Astrocyte (in vitro differentiated cells and primary cell): ENCODE results near the gene MUC16. TPM values are rescaled to one million over a fixed set of nuclear protein-coding genes. Genes with fewer than 3 reads are reported as not detected.
A peak's percentile ranks its signal among the peaks of the same experiment; 100 is the strongest.

Source experiments
- DNase-seq: peaks from one replicate; pipeline ENCODE4 v3.0.0-alpha.2; 2010; ENCODE audit warnings: low read depth
- FAIRE-seq: peaks from 2 replicates; lab custom pipeline; 2011; peaks lifted over from hg19 to GRCh38; lab: Jason Lieb, UNC
- H2AFZ ChIP-seq: 2 replicates; pipeline ENCODE4 v1.6.0; 2012; ENCODE audit warnings: low read depth, low read length, inconsistent platforms
- H3K27ac ChIP-seq: 2 replicates; pipeline ENCODE4 v1.5.1; 2011; ENCODE audit warnings: low read depth, low read length, inconsistent platforms
- H3K27me3 ChIP-seq: 2 replicates; pipeline ENCODE4 v1.6.0; 2011; ENCODE audit warnings: low read length, inconsistent platforms; ENCODE audit not compliant: insufficient read depth
- H3K36me3 ChIP-seq: 2 replicates; pipeline ENCODE4 v1.5.1; 2011; ENCODE audit warnings: low read length, inconsistent platforms; ENCODE audit not compliant: insufficient read depth
- H3K4me1 ChIP-seq: 2 replicates; pipeline ENCODE4 v1.5.1; 2011; ENCODE audit warnings: low read length, inconsistent platforms; ENCODE audit not compliant: insufficient read depth
- H3K4me2 ChIP-seq: 2 replicates; pipeline ENCODE4 v1.6.0; 2012; ENCODE audit warnings: low read length, inconsistent platforms
- H3K4me3 ChIP-seq: 2 replicates; pipeline ENCODE4 v1.5.1; 2011; ENCODE audit warnings: low read depth, mild to moderate bottlenecking, low read length, inconsistent platforms; ENCODE audit not compliant: insufficient read depth
- H3K79me2 ChIP-seq: 2 replicates; pipeline ENCODE4 v1.6.0; 2012; ENCODE audit warnings: mild to moderate bottlenecking, low read length, inconsistent platforms; ENCODE audit not compliant: insufficient read depth
- H3K9ac ChIP-seq: 2 replicates; pipeline ENCODE4 v1.6.0; 2012; ENCODE audit warnings: mild to moderate bottlenecking, low read length, inconsistent platforms
- H3K9me3 ChIP-seq: 2 replicates; pipeline ENCODE4 v1.5.1; 2012; ENCODE audit warnings: low read depth, mild to moderate bottlenecking, low read length, inconsistent platforms; ENCODE audit not compliant: insufficient read depth
- H4K20me1 ChIP-seq: 2 replicates; pipeline ENCODE4 v1.6.0; 2012; ENCODE audit warnings: low read length, inconsistent platforms; ENCODE audit not compliant: insufficient read depth
- H3K27ac Mint-ChIP-seq: one replicate; pipeline ENCODE4 v1.8.0; 2021; ENCODE audit warnings: mild to moderate bottlenecking, mixed read lengths; ENCODE audit not compliant: unreplicated experiment
- H3K27me3 Mint-ChIP-seq: one replicate; pipeline ENCODE4 v1.8.0; 2021; ENCODE audit warnings: low read depth, mixed read lengths; ENCODE audit not compliant: unreplicated experiment
- H3K36me3 Mint-ChIP-seq: one replicate; pipeline ENCODE4 v1.8.0; 2021; ENCODE audit warnings: low read depth, mixed read lengths; ENCODE audit not compliant: unreplicated experiment
- H3K4me1 Mint-ChIP-seq: one replicate; pipeline ENCODE4 v1.8.0; 2021; ENCODE audit warnings: low read depth, mixed read lengths; ENCODE audit not compliant: unreplicated experiment
- H3K4me3 Mint-ChIP-seq: one replicate; pipeline ENCODE4 v1.8.0; 2021; ENCODE audit warnings: mild to moderate bottlenecking, moderate library complexity, mixed read lengths; ENCODE audit not compliant: unreplicated experiment
- H3K9me3 Mint-ChIP-seq: one replicate; pipeline ENCODE4 v1.8.0; 2021; ENCODE audit warnings: mild to moderate bottlenecking, mixed read lengths; ENCODE audit not compliant: unreplicated experiment
- CTCF ChIP-seq: IDR thresholded peaks from 2 replicates; pipeline ENCODE4 v1.5.1; 2011; ENCODE audit warnings: low read depth, mild to moderate bottlenecking, inconsistent platforms, low read length, moderate library complexity; ENCODE audit not compliant: insufficient read depth
- EZH2 ChIP-seq: IDR thresholded peaks from 2 replicates; pipeline ENCODE4 v1.6.1; 2012; ENCODE audit warnings: mild to moderate bottlenecking, low read length, inconsistent platforms; ENCODE audit not compliant: insufficient read depth
- total RNA-seq: library from RNA; stranded (reverse); gene quantifications from 2 replicates; pipeline ENCODE4 v1.2.1, GENCODE V29; 2021

Gene MUC16
- total RNA-seq, 1 donor from 2014 or later: not detected

DNA sequence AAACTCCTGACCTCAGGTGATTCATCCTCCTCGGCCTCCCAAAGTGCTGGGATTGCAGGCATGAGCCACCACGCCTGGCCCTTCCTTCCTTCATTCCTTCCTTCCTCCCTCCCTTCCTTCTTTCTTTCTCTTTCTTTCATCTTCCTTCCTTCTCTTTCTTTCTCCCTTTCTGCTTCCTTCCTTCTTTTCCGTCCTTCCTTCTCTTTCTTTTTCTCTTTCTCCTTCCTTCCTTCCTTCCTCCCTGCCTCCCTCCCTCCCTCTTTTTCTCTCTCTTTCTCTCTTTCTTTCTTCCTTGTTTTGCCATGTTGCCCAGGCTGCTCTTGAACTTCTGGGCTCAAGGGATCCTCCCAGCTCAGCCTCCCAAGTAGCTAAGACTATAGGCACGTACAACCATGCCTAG, 36.5 kb upstream of the MUC16 start:
- no peak for FAIRE-seq
- Mint-ChIP-seq H3K27ac (no peak overlapping the region), H3K9me3 (peaks cover 21% of the 10 kb centered on the region), H3K27me3 (no peaks in the 10 kb centered on the region), H3K4me3 (no peak overlapping the region), H3K4me1 (no peaks in the 10 kb centered on the region), H3K36me3 (no peaks in the 10 kb centered on the region)
- no peak for DNase-seq
- Histone ChIP-seq H4K20me1 (no peaks in the 10 kb centered on the region), H3K4me3 (no peak overlapping the region), H3K9me3 (no peaks in the 10 kb centered on the region), H3K27me3 (no peaks in the 10 kb centered on the region), H3K4me2 (no peak overlapping the region), H3K4me1 (no peaks in the 10 kb centered on the region), H3K36me3 (no peaks in the 10 kb centered on the region), H3K9ac (no peak overlapping the region), H2AFZ (no peak overlapping the region), H3K79me2 (no peaks in the 10 kb centered on the region), H3K27ac (no peak overlapping the region)
- no peak for TF ChIP-seq CTCF
- TF ChIP-seq EZH2: no peak

GRCh38 chr19:9044449-9044848, 34.2 kb upstream of the MUC16 start:
- H3K4me2 ChIP-seq: no peak overlapping the region
- H3K9ac ChIP-seq: no peak overlapping the region
- H3K4me1 ChIP-seq: no peaks in the 10 kb centered on the region
- no peaks in the 10 kb centered on the region for H3K79me2 ChIP-seq
- Mint-ChIP-seq H3K9me3 (peaks cover 22% of the 10 kb centered on the region), H3K4me3 (no peak overlapping the region), H3K27me3 (no peaks in the 10 kb centered on the region), H3K4me1 (no peaks in the 10 kb centered on the region), H3K36me3 (no peaks in the 10 kb centered on the region), H3K27ac (no peak overlapping the region)
- no peaks in the 10 kb centered on the region for H3K36me3 ChIP-seq
- FAIRE-seq: no peak
- H3K9me3 ChIP-seq: no peaks in the 10 kb centered on the region
- no peak for TF ChIP-seq CTCF
- TF ChIP-seq EZH2: no peak
- no peak overlapping the region for H3K4me3 ChIP-seq
- no peak for DNase-seq
- no peak overlapping the region for H2AFZ ChIP-seq
- H3K27ac ChIP-seq: no peak overlapping the region
- H4K20me1 ChIP-seq: no peaks in the 10 kb centered on the region
- no peaks in the 10 kb centered on the region for H3K27me3 ChIP-seq

DNA sequence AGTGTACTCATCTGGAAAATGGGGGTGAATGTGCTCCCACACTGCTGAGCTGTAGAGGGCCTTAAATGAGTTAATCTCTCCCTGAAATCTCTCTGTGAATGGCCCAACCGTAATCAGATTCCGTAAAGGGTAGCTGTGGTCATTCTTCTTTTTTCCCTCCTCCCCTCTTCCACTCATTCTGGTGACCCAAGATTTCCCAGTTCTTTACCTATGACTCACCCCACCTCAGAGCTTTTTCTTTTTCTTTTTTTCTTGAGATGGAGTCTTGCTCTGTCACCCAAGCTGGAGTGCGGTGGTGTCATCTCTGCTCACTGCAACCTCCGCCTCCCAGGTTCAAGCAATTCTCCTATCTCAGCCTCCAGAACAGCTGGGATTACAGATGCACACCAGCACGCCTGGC, 33.3 kb upstream of the MUC16 start:
- H3K79me2 ChIP-seq: no peaks in the 10 kb centered on the region
- peaks cover 20% of the 10 kb centered on the region for H3K9me3 Mint-ChIP-seq
- no peak overlapping the region for H3K4me2 ChIP-seq
- TF ChIP-seq EZH2 (no peak), CTCF (no peak)
- no peaks in the 10 kb centered on the region for H3K36me3 ChIP-seq
- no peak overlapping the region for H2AFZ ChIP-seq
- H3K27me3 Mint-ChIP-seq: no peaks in the 10 kb centered on the region
- H3K36me3 Mint-ChIP-seq: no peaks in the 10 kb centered on the region
- H3K27ac Mint-ChIP-seq: no peak overlapping the region
- H3K4me3 ChIP-seq: no peak overlapping the region
- no peaks in the 10 kb centered on the region for H4K20me1 ChIP-seq
- H3K9me3 ChIP-seq: no peaks in the 10 kb centered on the region
- no peaks in the 10 kb centered on the region for H3K4me1 Mint-ChIP-seq
- no peak overlapping the region for H3K4me3 Mint-ChIP-seq
- H3K27me3 ChIP-seq: no peaks in the 10 kb centered on the region
- DNase-seq: peak; percentile 45
- H3K4me1 ChIP-seq: no peaks in the 10 kb centered on the region
- no peak overlapping the region for H3K27ac ChIP-seq
- FAIRE-seq: no peak
- H3K9ac ChIP-seq: no peak overlapping the region
